B cell (primary cell): ENCODE data around the gene AUP1. TPM values are rescaled to one million over a fixed set of nuclear protein-coding genes. Genes with fewer than 3 reads are reported as not detected.

Experiments used
- ATAC-seq: fragments of 200-7000 bp; cut with Tn5 transposase; one replicate; pipeline ENCODE4 v1.10.0; 2021; ENCODE audit warnings: low read depth, mild to moderate bottlenecking, moderate number of reproducible peaks, moderate library complexity
- CTCF ChIA-PET: fragments of 350-600 bp; sonication (Branson Sonifier 250); formaldehyde crosslinking; loops from one replicate; lab custom pipeline; 2021; ENCODE audit warnings: antibody characterized with exemption, inconsistent platforms; lab: Charles Lee
- POLR2A ChIA-PET: fragments of 350-600 bp; sonication (Branson Sonifier 250); formaldehyde crosslinking; loops from one replicate; lab custom pipeline; 2021; ENCODE audit warnings: antibody characterized with exemption; lab: Charles Lee
- DNase-seq: peaks from one replicate; pipeline ENCODE4 v3.0.0; 2013
- H2AFZ ChIP-seq: 2 replicates; pipeline ENCODE4 v1.6.1; 2012; ENCODE audit warnings: mild to moderate bottlenecking, low read depth, low read length; ENCODE audit not compliant: insufficient read depth, poor library complexity, severe bottlenecking
- H3K27ac ChIP-seq, 2 donors: 1 replicate in 1 of 2; 2 replicates in 1 of 2; pipeline ENCODE4 v1.5.1; 2012 to 2013; ENCODE audit warnings: low read length in 2 of 2, mild to moderate bottlenecking in 2 of 2, moderate library complexity in 1 of 2
- H3K27me3 ChIP-seq, 4 experiments: fragments of 200-600 bp in 1 of 4; sonication (generic) in 1 of 4; replicated peaks in 1 of 4; 1 replicate in 2 of 4; 2 replicates in 2 of 4; pipeline versions ENCODE4 v1.6.1 to v1.7.0; 2013 to 2016; ENCODE audit warnings: low read length in 3 of 4, mild to moderate bottlenecking in 2 of 4, mixed read lengths in 1 of 4, moderate library complexity in 1 of 4; ENCODE audit not compliant: insufficient read depth in 4 of 4, control insufficient read depth in 3 of 4; ENCODE audit errors: control extremely low read depth in 1 of 4
- H3K36me3 ChIP-seq, 2 experiments: replicated peaks in 1 of 2; 1 replicate in 1 of 2; 2 replicates in 1 of 2; pipeline versions ENCODE4 v1.6.1 to v1.7.1; 2013; ENCODE audit warnings: low read length in 1 of 2; ENCODE audit not compliant: insufficient read depth in 2 of 2, control insufficient read depth in 1 of 2; ENCODE audit errors: control extremely low read depth in 1 of 2, extremely low read depth in 1 of 2
- H3K4me1 ChIP-seq, 2 donors: fragments of 200-600 bp in 1 of 2; sonication (generic) in 1 of 2; 1 replicate in 1 of 2; 2 replicates in 1 of 2; pipeline versions ENCODE4 v1.5.1 to v1.6.1; 2013 to 2017; ENCODE audit warnings: low read length in 2 of 2; ENCODE audit not compliant: control insufficient read depth in 2 of 2, insufficient read depth in 2 of 2
- H3K4me2 ChIP-seq: replicated peaks from 2 replicates; pipeline ENCODE3; 2012; ENCODE audit warnings: mild to moderate bottlenecking, low read depth, low read length; ENCODE audit not compliant: poor library complexity, severe bottlenecking
- H3K4me3 ChIP-seq, 5 experiments: fragments of 200-600 bp in 1 of 5; sonication (generic) in 1 of 5; 1 replicate in 3 of 5; 2 replicates in 2 of 5; pipeline versions ENCODE4 v1.5.1 to v1.7.0; 2011 to 2016; ENCODE audit warnings: low read length in 4 of 5, mild to moderate bottlenecking in 4 of 5, low read depth in 2 of 5, control low read depth in 1 of 5, moderate library complexity in 1 of 5; ENCODE audit not compliant: insufficient read depth in 1 of 5; ENCODE audit errors: control extremely low read depth in 1 of 5, extremely low read depth in 1 of 5
- H3K79me2 ChIP-seq: fragments of 200-600 bp; sonication (generic); one replicate; pipeline ENCODE4 v1.6.0; 2016; ENCODE audit warnings: low read length; ENCODE audit not compliant: control insufficient read depth, insufficient read depth
- H3K9ac ChIP-seq: fragments of 200-600 bp; sonication (generic); 2 replicates; pipeline ENCODE4 v1.6.1; 2017; ENCODE audit warnings: mild to moderate bottlenecking, low read length, moderate library complexity
- H3K9me3 ChIP-seq, 3 donors: one replicate each; pipeline versions ENCODE4 v1.6.1 to v1.7.1; 2013; ENCODE audit warnings: low read length in 2 of 3; ENCODE audit not compliant: control insufficient read depth in 2 of 3, insufficient read depth in 1 of 3; ENCODE audit errors: control extremely low read depth in 1 of 3
- H4K20me1 ChIP-seq: 2 replicates; pipeline ENCODE4 v1.6.0; 2012; ENCODE audit warnings: mild to moderate bottlenecking, low read length; ENCODE audit not compliant: insufficient read depth, control insufficient read depth, poor library complexity, severe bottlenecking
- H3K27ac Mint-ChIP-seq: one replicate; pipeline ENCODE4 v1.8.0; 2021; ENCODE audit warnings: mixed read lengths
- H3K27me3 Mint-ChIP-seq: one replicate; pipeline ENCODE4 v1.8.0; 2021; ENCODE audit warnings: mixed read lengths
- H3K4me1 Mint-ChIP-seq: one replicate; pipeline ENCODE4 v1.8.0; 2021; ENCODE audit warnings: mixed read lengths
- H3K4me3 Mint-ChIP-seq: one replicate; pipeline ENCODE4 v1.8.0; 2021; ENCODE audit warnings: mixed read lengths
- H3K9me3 Mint-ChIP-seq: one replicate; pipeline ENCODE4 v1.8.0; 2022; ENCODE audit warnings: mixed read lengths; ENCODE audit not compliant: insufficient read depth
- EZH2 ChIP-seq: IDR thresholded peaks from 2 replicates; pipeline ENCODE4 v1.6.1; 2012; ENCODE audit warnings: borderline replicate concordance, low read depth, mild to moderate bottlenecking, moderate library complexity, low read length; ENCODE audit not compliant: insufficient read depth, poor library complexity, severe bottlenecking
- WGBS: methylation state at CpG from one replicate; pipeline ENCODE4 v1.1.5; 2013; ENCODE audit warnings: missing lambda C conversion rate; ENCODE audit not compliant: insufficient coverage; 5-methylcytosine and 5-hydroxymethylcytosine counted together
- intact Hi-C: fragments of 100-400 bp; cut with micrococcal nuclease; formaldehyde crosslinking; loops from one replicate; pipeline ENCODE4 v1.10.0; 2022
- polyA plus RNA-seq: library from polyadenylated mRNA; depleted of rRNA; stranded (reverse); fragments of >200 nt; gene quantifications from 2 replicates; pipeline ENCODE4 v1.2.3, GENCODE V29; 2012
- total RNA-seq, 2 donors: library from RNA; stranded (reverse); fragments of 120-200 nt in 1 of 2; gene quantifications; 1 replicate in 1 of 2; 2 replicates in 1 of 2; pipeline versions ENCODE4 v1.2.3 to v1.2.4, GENCODE V29; 2013 to 2022
- TF ChIP-seq, protein P1 (sequence below): fragments of 200-600 bp; IDR thresholded peaks from one replicate; pipeline ENCODE4 v1.8.0; 2022; ENCODE audit warnings: antibody characterized with exemption, mild to moderate bottlenecking

The AUP1 gene
- total and polyA plus RNA-seq, 2 donors (not counting 1 experiment from before 2014, with no cell fraction given) = 201 to 525 TPM

DNA sequence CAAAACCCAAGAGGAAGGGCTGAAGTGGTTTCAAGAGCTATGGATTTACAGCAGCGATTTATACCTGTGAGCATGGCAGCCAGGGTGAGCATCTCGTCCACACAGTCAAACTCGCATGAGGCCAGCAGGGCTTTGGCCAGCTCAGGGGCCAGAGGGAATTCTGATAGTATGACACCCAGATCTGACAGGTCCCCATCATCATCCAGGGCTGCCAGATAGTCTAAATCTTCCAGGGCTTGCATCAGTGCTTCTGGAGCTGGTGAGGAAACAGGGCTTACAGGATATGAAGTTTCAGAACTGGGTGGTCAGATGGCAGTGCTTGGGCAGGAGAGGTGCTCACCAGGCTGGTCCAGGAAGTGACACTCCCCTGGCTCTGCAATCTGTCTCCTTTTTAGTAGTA is 7.0 kb downstream of the AUP1 start:
- Histone ChIP-seq H3K4me3 (no peak overlapping the region), H3K27me3 (peaks cover 0 to 33% (median 26%) of the 10 kb centered on the region in 4 experiments), H3K27ac (no peak overlapping the region), H3K36me3 (peaks cover 0 to 22% of the 10 kb centered on the region in 2 experiments), H3K79me2 (no peaks in the 10 kb centered on the region), H3K9ac (no peak overlapping the region), H3K4me1 (peaks cover 16 to 22% of the 10 kb centered on the region in 2 donors), H4K20me1 (peaks cover 12% of the 10 kb centered on the region), H2AFZ (no peak overlapping the region), H3K9me3 (peaks cover 0 to 1% (median 0%) of the 10 kb centered on the region in 3 donors), H3K4me2 (no peak overlapping the region)
- H3K27ac Mint-ChIP-seq = no peak overlapping the region
- no peak for ATAC-seq
- H3K27me3 Mint-ChIP-seq = peaks cover 31% of the 10 kb centered on the region
- whole genome bisulfite sequencing = 90% methylated on average over 3 of the region's 3 CpGs
- no peak for DNase-seq
- no peak for TF ChIP-seq EZH2
- ChIA-PET CTCF (interaction anchor here (0.9 to 1.2 kb wide), 3 partner anchors 9 to 16 kb away, joined by 3 to 4 read pairs (median 3); no protein-coding TSS in a partner anchor), POLR2A (no interaction called here)
- no peak overlapping the region for H3K4me3 Mint-ChIP-seq
- intact Hi-C loops = no loop called here
- H3K9me3 Mint-ChIP-seq = no peaks in the 10 kb centered on the region
- H3K4me1 Mint-ChIP-seq = peaks cover 12% of the 10 kb centered on the region

DNA sequence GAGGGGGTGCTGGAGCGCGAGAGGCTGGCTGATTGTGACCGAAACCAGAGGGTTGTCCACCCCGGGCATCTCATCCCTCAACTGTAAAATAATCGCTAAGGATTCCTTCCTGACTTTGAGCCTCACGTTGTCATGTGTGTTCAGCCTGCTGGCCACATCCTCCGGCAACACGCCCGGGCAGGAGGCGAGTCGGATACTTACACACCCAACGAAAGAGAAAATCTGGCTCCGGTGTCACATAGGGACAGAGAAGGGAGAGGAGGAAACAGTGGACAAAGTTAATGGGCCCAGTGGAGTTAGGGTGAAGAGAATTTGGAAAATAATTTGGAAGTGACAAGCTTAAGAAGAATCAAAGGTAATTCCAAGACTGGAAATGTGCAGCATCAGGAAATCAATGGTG is 12.9 kb downstream of the AUP1 start:
- peak overlapping the region in 4 of 5 experiments; percentile 35 to 68 (median 54) for H3K4me3 ChIP-seq
- H3K27ac ChIP-seq = no peak overlapping the region
- peaks cover 0 to 31% (median 1%) of the 10 kb centered on the region in 3 donors for H3K9me3 ChIP-seq
- intact Hi-C loops = loop anchor here (1.0 kb wide), 1 partner anchor 9 kb away; the partner anchor contains the start of gene PCGF1
- H3K4me1 ChIP-seq = peaks cover 36 to 50% of the 10 kb centered on the region in 2 donors
- ChIA-PET POLR2A (interaction anchor here (0.9 to 2.5 kb wide), 5 partner anchors 9 to 19 kb away, joined by 3 to 9 read pairs (median 4); partner anchors contain the start of genes LBX2 and PCGF1), CTCF (interaction anchor here (0.6 to 1.4 kb wide), 5 partner anchors 10 to 72 kb away, joined by 3 to 5 read pairs (median 4); partner anchors contain the start of genes AUP1, CCDC142, HTRA2 and PCGF1)
- H3K36me3 ChIP-seq = no peaks in the 10 kb centered on the region
- peak overlapping the region; percentile 96 for H3K4me2 ChIP-seq
- peak overlapping the region; percentile 67 for H3K9ac ChIP-seq
- Mint-ChIP-seq H3K4me1 (peaks cover 28% of the 10 kb centered on the region), H3K27ac (no peak overlapping the region), H3K27me3 (peaks cover 66% of the 10 kb centered on the region), H3K4me3 (peak overlapping the region; percentile 86), H3K9me3 (no peaks in the 10 kb centered on the region)
- H3K27me3 ChIP-seq = peaks cover 2 to 88% (median 68%) of the 10 kb centered on the region in 4 experiments
- WGBS = 71% methylated on average over 13 of the region's 13 CpGs
- ATAC-seq (no peak), DNase-seq (no peak)
- peak overlapping the region; percentile 71 for H2AFZ ChIP-seq
- H3K79me2 ChIP-seq = no peaks in the 10 kb centered on the region
- TF ChIP-seq, protein P1, sequence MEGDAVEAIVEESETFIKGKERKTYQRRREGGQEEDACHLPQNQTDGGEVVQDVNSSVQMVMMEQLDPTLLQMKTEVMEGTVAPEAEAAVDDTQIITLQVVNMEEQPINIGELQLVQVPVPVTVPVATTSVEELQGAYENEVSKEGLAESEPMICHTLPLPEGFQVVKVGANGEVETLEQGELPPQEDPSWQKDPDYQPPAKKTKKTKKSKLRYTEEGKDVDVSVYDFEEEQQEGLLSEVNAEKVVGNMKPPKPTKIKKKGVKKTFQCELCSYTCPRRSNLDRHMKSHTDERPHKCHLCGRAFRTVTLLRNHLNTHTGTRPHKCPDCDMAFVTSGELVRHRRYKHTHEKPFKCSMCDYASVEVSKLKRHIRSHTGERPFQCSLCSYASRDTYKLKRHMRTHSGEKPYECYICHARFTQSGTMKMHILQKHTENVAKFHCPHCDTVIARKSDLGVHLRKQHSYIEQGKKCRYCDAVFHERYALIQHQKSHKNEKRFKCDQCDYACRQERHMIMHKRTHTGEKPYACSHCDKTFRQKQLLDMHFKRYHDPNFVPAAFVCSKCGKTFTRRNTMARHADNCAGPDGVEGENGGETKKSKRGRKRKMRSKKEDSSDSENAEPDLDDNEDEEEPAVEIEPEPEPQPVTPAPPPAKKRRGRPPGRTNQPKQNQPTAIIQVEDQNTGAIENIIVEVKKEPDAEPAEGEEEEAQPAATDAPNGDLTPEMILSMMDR = no peak
- no peak for TF ChIP-seq EZH2
- peaks cover 6% of the 10 kb centered on the region for H4K20me1 ChIP-seq
